GM08714 (cell line): ENCODE measurements around the gene TMEM51.

ENCODE experiments used
- H3K4me3 ChIP-seq: fragments of 200-500 bp; sonication (Bioruptor generic); 2 replicates; pipeline ENCODE4 v1.5.1; 2014; ENCODE audit warnings: mild to moderate bottlenecking, low read length, inconsistent platforms
- ZNF274 ChIP-seq: IDR thresholded peaks from 2 replicates; pipeline ENCODE4 v1.6.1; 2012; ENCODE audit warnings: mild to moderate bottlenecking, low read depth, low read length

TMEM51 gene

GRCh38 chr1:15184436-15185241 lies 31.1 kb downstream of the TMEM51 start:
- no peak overlapping the region for H3K4me3 ChIP-seq
- no peak for TF ChIP-seq ZNF274

DNA sequence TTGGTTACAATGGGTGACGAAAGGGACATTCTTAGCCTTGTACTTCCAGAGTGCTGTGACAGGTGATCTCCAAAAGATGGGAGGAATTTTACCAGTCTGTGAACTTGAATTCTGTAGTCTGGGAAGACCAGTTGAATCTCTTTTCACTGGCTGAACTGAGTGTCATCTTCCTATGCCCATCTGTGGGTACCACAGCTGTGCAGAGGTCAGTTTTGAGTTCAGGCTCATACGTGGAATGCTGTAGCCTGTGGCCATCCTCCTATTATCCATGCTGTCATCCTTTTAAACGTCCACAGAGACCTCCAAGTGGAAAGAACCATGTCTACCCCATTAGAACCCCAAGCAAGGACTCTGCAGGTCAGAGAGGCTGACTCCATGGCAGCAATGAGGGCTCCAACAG lies 32.1 kb downstream of the TMEM51 start:
- no peak for TF ChIP-seq ZNF274
- H3K4me3 ChIP-seq = no peak overlapping the region

GRCh38 chr1:15186073-15186845 lies 32.7 kb downstream of the TMEM51 start:
- H3K4me3 ChIP-seq = no peak overlapping the region
- no peak for TF ChIP-seq ZNF274

GRCh38 chr1:15186846-15187151 lies 33.3 kb downstream of the TMEM51 start:
- H3K4me3 ChIP-seq = no peak overlapping the region

DNA sequence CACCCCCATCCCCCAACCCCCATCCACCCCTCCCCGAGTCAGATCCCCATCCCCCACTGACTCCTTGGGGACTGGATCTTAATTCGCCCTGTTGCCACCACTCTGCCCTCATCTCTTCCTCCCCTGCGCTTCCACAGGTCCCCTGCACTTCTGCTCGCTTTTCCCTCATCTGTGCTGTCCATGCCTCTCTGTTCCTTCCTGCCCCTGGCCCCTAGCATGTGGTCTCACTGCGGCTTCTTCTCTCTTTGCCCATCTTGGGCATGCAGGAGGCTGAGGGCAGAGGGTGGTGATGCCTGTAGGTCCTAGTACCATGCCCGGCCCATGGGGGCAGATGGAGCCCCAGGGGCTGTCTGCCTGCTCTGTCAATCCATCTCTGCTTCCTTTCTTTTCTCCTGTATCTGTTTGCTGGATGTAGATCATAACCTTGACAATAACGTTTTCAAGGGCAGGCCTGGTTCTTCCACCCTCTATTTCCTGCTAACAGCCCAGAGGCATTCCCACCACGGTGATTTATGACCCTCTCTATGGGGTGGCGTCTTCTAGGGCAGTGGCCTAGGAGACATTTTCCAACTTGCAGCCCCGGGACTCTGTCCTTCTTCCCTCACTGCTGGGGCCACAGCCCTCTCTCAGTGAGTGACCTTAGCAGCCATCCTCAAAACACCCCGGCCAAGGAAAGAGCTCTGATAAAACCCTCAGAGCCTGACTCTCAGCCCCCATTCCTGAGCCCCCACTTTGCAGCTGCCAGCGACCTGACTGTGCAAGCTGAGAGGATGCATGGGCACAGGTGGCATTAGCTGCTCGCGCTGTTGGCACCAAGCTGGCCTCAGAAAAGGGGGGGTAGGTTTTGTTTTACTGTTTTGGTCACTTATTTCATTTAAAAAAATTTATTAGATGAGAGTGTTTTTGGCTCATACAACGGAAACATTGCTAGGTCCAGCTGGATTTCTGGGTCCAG lies 33.9 kb downstream of the TMEM51 start:
- H3K4me3 ChIP-seq = no peak overlapping the region
- TF ChIP-seq ZNF274 = no peak

More at GRCh38 chr1:15186846-15187151, 33.3 kb downstream of the TMEM51 start:
- no peak for TF ChIP-seq ZNF274

GRCh38 chr1:15188130-15188524 lies 34.6 kb downstream of the TMEM51 start:
- H3K4me3 ChIP-seq = no peak overlapping the region
- TF ChIP-seq ZNF274 = no peak

DNA sequence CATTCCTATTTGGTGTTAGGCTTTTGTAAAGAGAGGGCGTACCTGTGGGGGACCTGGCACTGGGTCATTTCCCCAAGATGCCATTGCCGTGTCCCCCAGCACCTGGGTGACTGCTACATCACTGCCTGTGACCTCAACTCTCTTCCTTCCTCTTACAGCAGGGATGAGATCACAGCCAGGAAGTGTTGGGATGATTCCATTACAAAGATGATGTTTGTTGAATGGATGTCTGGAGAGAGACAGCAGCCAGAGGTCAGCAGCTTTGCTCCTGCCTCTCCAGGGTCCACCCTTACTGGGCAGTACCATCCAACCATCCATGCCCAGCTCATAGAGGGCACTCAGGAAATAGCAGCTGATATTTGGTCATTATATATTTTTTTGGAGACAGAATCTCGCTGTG lies 35.1 kb downstream of the TMEM51 start:
- no peak for TF ChIP-seq ZNF274
- H3K4me3 ChIP-seq = no peak overlapping the region

DNA sequence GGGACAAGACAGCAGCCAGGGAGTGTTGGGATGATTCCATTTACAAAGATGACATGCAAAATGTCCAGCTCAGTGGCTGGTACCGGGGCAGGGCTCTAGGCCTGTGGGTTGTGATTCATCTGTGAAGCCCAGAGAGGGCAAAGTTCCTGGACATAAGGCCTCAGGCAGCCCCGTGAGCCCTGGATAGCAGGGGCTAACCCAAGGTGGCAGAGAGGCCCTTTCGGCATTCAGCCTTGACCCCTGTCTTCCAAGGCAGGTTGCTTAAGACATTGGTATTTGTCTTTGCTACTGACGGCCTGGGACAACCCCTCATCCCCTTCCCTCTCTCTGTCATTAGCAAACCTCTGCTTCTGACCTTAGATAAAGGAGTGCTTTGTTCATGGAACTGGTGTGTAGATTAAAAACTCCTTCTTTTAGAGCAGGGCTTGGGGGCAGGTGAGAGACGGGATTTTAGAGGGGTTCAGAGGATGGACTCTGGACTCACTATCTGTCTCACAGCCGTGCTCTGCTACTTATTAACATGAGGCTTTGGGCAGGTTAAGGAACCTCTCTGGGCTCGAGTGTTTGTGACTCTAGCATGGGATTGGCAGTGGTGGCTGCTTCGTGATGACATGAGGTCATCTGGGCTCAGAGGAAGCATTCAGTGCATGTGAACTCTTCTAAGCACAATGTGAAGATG lies 36.3 kb downstream of the TMEM51 start:
- no peak for TF ChIP-seq ZNF274
- H3K4me3 ChIP-seq = no peak overlapping the region

GRCh38 chr1:15191267-15191666 lies 37.7 kb downstream of the TMEM51 start:
- no peak for TF ChIP-seq ZNF274
- no peak overlapping the region for H3K4me3 ChIP-seq

DNA sequence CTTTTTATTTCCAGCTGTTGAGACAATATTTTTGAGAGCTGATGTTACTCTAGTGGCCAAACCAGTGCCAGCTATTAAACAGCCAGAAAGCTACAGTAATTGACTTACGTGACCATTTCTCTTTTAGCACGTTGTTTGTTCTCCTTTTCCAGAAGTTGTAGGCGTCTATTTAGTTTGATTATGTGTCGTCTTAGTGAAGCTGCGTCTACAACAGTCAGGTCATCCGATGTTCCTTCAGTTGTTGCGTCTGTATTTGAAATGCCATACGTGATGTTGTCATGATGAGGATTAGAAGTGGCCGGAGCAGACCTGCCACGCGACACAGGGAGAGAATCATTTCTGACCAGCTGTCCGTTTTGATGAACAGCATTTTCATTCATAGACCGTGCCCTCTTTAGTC lies 38.2 kb downstream of the TMEM51 start:
- no peak overlapping the region for H3K4me3 ChIP-seq
- no peak for TF ChIP-seq ZNF274

- no peak overlapping the region for H3K4me3 ChIP-seq
These were observed 39.5 kb downstream of the TMEM51 start for GRCh38 chr1:15192916-15193550.

DNA sequence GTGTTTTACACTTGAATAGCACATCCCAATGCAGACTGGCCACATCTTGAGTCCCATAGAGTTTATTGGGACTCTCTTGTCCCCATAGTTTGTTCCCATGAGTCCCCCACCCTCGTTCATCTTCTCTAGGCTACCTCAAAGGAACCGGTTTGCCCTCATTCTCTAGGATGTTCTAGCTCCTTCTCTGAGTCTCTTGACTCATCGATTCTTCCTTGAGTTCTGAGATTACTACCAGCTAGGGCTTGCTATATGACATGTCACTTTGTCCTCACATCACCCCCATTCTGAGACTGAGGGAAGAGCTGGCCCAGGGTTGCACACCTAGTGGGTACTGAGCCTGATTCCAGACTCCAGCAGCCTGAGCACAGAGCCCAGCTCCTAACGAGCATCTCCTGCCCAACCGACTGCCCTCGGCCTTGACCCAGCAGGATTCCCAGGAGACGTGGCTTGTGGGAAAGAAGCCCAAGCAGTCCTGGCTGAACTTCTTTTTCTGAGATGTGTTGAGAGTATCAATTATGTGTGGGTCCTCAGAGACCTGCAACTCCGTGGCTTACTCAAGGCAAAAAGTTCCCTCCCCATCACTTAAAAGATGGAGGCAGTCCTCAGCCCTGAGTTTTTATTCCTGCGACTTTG lies 42.0 kb downstream of the TMEM51 start:
- no peak for TF ChIP-seq ZNF274
- no peak overlapping the region for H3K4me3 ChIP-seq

More at GRCh38 chr1:15192916-15193550, 39.5 kb downstream of the TMEM51 start:
- no peak for TF ChIP-seq ZNF274

- no peak for TF ChIP-seq ZNF274
- no peak overlapping the region for H3K4me3 ChIP-seq
These were observed 42.5 kb downstream of the TMEM51 start for GRCh38 chr1:15196069-15196468.
